GM12878 (cell line): Measurements from ENCODE around the gene UBE2E2.

ENCODE experiments used
- EGR1 ChIP-seq, 2 experiments: IDR thresholded peaks; 1 replicate in 1 of 2; 2 replicates in 1 of 2; pipeline ENCODE4 v1.6.1; 2011 to 2012; ENCODE audit warnings: low read depth in 2 of 2, low read length in 2 of 2, borderline replicate concordance in 1 of 2, mild to moderate bottlenecking in 1 of 2, moderate library complexity in 1 of 2
- EP300 ChIP-seq, 2 experiments: fragments of 150-350 bp in 1 of 2; IDR thresholded peaks; 2 replicates each; pipeline ENCODE4 v1.6.1; 2011 to 2012; ENCODE audit warnings: low read depth in 2 of 2, low read length in 2 of 2, borderline replicate concordance in 1 of 2, improper control_type of control experiment in 1 of 2, inconsistent platforms in 1 of 2; ENCODE audit not compliant: control insufficient read depth in 1 of 2
- MAX ChIP-seq: IDR thresholded peaks from 2 replicates; pipeline ENCODE4 v1.6.1; 2012; ENCODE audit warnings: low read depth, low read length, improper control_type of control experiment
- PAX8 ChIP-seq: fragments of 450-650 bp; IDR thresholded peaks from 2 replicates; pipeline ENCODE4 v1.6.1; 2017; ENCODE audit warnings: mild to moderate bottlenecking, moderate library complexity
- RAD21 ChIP-seq: IDR thresholded peaks from 2 replicates; pipeline ENCODE4 v1.6.1; 2011; ENCODE audit warnings: mild to moderate bottlenecking, low read depth, low read length, moderate library complexity; ENCODE audit not compliant: insufficient read depth
- SRF ChIP-seq, 2 experiments: IDR thresholded peaks; 2 replicates each; pipeline ENCODE4 v1.6.1; 2011; ENCODE audit warnings: low read depth in 2 of 2, low read length in 2 of 2, mild to moderate bottlenecking in 1 of 2, moderate library complexity in 1 of 2
- TF ChIP-seq, protein P1 (sequence below), 3 experiments: IDR thresholded peaks in 2 of 3; conservative IDR thresholded peaks in 1 of 3; 2 replicates each; pipeline ENCODE4 v1.5.1; 2011; ENCODE audit warnings: low read depth in 3 of 3, low read length in 3 of 3, mild to moderate bottlenecking in 3 of 3, control low read depth in 2 of 3, moderate library complexity in 2 of 3, inconsistent platforms in 1 of 3, mixed read lengths in 1 of 3; ENCODE audit not compliant: control insufficient read depth in 2 of 3, insufficient read depth in 1 of 3; ENCODE audit errors: extremely low read depth in 1 of 3
- TF ChIP-seq, protein P2 (sequence below): fragments of 450-650 bp; IDR thresholded peaks from 2 replicates; pipeline ENCODE4 v1.6.1; 2016; ENCODE audit warnings: mild to moderate bottlenecking
- TF ChIP-seq, protein P3 (sequence below): fragments of 450-650 bp; IDR thresholded peaks from 2 replicates; pipeline ENCODE4 v1.6.1; 2017; ENCODE audit warnings: mild to moderate bottlenecking
- TF ChIP-seq, protein P4 (sequence below): fragments of 450-650 bp; IDR thresholded peaks from 2 replicates; pipeline ENCODE4 v1.6.1; 2018; ENCODE audit warnings: borderline replicate concordance, mild to moderate bottlenecking; ENCODE audit not compliant: partially characterized antibody

DNA sequence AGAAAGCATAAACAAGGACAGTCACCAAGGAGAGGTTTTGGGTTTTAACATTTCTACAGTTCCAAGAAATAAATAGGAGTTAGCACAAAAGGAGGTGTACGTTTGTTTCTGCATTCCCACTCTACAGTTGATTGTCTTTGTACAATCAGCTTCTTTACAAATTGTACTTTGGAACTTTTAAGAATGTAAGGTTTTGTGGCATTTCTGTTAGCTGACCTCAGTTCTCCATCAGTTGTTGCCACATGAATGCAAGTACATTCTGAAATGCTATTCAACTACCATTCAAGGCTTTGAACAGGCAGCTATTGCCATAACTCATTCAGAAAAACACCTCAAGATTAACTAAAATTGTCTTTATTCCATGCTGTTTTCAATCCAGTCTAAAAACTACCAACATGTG, 349.4 kb downstream of the UBE2E2 start:
- TF ChIP-seq MAX (no peak), PAX8 (no peak), EP300 (IDR thresholded peaks at IDR 0.05; ENCODE audit: borderline replicate concordance in 1 of 2, control insufficient read depth in 1 of 2, low read depth in 2 of 2, low read length in 2 of 2) (no peak), EGR1 (IDR thresholded peaks at IDR 0.05; ENCODE audit: borderline replicate concordance in 1 of 2, low read depth in 2 of 2, low read length in 2 of 2) (no peak), RAD21 (no peak), SRF (IDR thresholded peaks at IDR 0.05; ENCODE audit: low read depth in 2 of 2, low read length in 2 of 2) (no peak)
- TF ChIP-seq, protein P1, sequence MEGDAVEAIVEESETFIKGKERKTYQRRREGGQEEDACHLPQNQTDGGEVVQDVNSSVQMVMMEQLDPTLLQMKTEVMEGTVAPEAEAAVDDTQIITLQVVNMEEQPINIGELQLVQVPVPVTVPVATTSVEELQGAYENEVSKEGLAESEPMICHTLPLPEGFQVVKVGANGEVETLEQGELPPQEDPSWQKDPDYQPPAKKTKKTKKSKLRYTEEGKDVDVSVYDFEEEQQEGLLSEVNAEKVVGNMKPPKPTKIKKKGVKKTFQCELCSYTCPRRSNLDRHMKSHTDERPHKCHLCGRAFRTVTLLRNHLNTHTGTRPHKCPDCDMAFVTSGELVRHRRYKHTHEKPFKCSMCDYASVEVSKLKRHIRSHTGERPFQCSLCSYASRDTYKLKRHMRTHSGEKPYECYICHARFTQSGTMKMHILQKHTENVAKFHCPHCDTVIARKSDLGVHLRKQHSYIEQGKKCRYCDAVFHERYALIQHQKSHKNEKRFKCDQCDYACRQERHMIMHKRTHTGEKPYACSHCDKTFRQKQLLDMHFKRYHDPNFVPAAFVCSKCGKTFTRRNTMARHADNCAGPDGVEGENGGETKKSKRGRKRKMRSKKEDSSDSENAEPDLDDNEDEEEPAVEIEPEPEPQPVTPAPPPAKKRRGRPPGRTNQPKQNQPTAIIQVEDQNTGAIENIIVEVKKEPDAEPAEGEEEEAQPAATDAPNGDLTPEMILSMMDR (IDR thresholded peaks at IDR 0.05 in 2 of 3, conservative IDR thresholded peaks at IDR 0.05 in 1 of 3; ENCODE audit: control insufficient read depth in 2 of 3, extremely low read depth in 1 of 3, insufficient read depth in 1 of 3, low read depth in 3 of 3, low read length in 3 of 3) = no peak
- TF ChIP-seq, protein P2, sequence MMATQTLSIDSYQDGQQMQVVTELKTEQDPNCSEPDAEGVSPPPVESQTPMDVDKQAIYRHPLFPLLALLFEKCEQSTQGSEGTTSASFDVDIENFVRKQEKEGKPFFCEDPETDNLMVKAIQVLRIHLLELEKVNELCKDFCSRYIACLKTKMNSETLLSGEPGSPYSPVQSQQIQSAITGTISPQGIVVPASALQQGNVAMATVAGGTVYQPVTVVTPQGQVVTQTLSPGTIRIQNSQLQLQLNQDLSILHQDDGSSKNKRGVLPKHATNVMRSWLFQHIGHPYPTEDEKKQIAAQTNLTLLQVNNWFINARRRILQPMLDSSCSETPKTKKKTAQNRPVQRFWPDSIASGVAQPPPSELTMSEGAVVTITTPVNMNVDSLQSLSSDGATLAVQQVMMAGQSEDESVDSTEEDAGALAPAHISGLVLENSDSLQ = no peak
- TF ChIP-seq, protein P3, sequence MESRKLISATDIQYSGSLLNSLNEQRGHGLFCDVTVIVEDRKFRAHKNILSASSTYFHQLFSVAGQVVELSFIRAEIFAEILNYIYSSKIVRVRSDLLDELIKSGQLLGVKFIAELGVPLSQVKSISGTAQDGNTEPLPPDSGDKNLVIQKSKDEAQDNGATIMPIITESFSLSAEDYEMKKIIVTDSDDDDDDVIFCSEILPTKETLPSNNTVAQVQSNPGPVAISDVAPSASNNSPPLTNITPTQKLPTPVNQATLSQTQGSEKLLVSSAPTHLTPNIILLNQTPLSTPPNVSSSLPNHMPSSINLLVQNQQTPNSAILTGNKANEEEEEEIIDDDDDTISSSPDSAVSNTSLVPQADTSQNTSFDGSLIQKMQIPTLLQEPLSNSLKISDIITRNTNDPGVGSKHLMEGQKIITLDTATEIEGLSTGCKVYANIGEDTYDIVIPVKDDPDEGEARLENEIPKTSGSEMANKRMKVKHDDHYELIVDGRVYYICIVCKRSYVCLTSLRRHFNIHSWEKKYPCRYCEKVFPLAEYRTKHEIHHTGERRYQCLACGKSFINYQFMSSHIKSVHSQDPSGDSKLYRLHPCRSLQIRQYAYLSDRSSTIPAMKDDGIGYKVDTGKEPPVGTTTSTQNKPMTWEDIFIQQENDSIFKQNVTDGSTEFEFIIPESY = no peak
- TF ChIP-seq, protein P4, sequence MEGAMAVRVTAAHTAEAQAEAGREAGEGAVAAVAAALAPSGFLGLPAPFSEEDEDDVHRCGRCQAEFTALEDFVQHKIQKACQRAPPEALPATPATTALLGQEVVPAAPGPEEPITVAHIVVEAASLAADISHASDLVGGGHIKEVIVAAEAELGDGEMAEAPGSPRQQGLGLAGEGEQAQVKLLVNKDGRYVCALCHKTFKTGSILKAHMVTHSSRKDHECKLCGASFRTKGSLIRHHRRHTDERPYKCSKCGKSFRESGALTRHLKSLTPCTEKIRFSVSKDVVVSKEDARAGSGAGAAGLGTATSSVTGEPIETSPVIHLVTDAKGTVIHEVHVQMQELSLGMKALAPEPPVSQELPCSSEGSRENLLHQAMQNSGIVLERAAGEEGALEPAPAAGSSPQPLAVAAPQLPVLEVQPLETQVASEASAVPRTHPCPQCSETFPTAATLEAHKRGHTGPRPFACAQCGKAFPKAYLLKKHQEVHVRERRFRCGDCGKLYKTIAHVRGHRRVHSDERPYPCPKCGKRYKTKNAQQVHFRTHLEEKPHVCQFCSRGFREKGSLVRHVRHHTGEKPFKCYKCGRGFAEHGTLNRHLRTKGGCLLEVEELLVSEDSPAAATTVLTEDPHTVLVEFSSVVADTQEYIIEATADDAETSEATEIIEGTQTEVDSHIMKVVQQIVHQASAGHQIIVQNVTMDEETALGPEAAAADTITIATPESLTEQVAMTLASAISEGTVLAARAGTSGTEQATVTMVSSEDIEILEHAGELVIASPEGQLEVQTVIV = no peak
